Cardiac fibroblast (primary cell): ENCODE data around the gene SEC14L6.

Experiments
- DNase-seq, 2 donors: peaks; one replicate each; pipeline versions ENCODE4 v3.0.0 to v3.0.0-alpha.2; 2010; ENCODE audit warnings: low read depth in 2 of 2
- H3K4me3 ChIP-seq, 2 donors: replicated peaks in 1 of 2; 1 replicate in 1 of 2; 2 replicates in 1 of 2; pipeline ENCODE4 v1.5.1; 2011; ENCODE audit warnings: low read depth in 2 of 2, low read length in 2 of 2, mild to moderate bottlenecking in 2 of 2, moderate library complexity in 1 of 2
- TF ChIP-seq, protein P1 (sequence below): IDR thresholded peaks from one replicate; pipeline ENCODE4 v1.5.1; 2011; ENCODE audit warnings: low read depth, mild to moderate bottlenecking, low read length, inconsistent platforms

The SEC14L6 gene

GRCh38 chr22:30519842-30520425 lies 26.6 kb downstream of the SEC14L6 start:
- H3K4me3 ChIP-seq, result no peak overlapping the region
- DNase-seq, result no peak
- TF ChIP-seq, protein P1, sequence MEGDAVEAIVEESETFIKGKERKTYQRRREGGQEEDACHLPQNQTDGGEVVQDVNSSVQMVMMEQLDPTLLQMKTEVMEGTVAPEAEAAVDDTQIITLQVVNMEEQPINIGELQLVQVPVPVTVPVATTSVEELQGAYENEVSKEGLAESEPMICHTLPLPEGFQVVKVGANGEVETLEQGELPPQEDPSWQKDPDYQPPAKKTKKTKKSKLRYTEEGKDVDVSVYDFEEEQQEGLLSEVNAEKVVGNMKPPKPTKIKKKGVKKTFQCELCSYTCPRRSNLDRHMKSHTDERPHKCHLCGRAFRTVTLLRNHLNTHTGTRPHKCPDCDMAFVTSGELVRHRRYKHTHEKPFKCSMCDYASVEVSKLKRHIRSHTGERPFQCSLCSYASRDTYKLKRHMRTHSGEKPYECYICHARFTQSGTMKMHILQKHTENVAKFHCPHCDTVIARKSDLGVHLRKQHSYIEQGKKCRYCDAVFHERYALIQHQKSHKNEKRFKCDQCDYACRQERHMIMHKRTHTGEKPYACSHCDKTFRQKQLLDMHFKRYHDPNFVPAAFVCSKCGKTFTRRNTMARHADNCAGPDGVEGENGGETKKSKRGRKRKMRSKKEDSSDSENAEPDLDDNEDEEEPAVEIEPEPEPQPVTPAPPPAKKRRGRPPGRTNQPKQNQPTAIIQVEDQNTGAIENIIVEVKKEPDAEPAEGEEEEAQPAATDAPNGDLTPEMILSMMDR, result no peak

GRCh38 chr22:30516731-30517130 lies 29.8 kb downstream of the SEC14L6 start:
- DNase-seq, result no peak
- TF ChIP-seq, protein P1, result no peak
- H3K4me3 ChIP-seq, result no peak overlapping the region

- H3K4me3 ChIP-seq, result no peak overlapping the region
- no peak for DNase-seq
- TF ChIP-seq, protein P1, result no peak
Measured at GRCh38 chr22:30516273-30516672, 30.3 kb downstream of the SEC14L6 start.

GRCh38 chr22:30514252-30514651 lies 32.3 kb downstream of the SEC14L6 start:
- TF ChIP-seq, protein P1, result no peak
- H3K4me3 ChIP-seq, result no peak overlapping the region
- no peak for DNase-seq

- TF ChIP-seq, protein P1, result no peak
- no peak for DNase-seq
- no peak overlapping the region for H3K4me3 ChIP-seq
Measured at GRCh38 chr22:30513462-30513861, 33.1 kb downstream of the SEC14L6 start.

DNA sequence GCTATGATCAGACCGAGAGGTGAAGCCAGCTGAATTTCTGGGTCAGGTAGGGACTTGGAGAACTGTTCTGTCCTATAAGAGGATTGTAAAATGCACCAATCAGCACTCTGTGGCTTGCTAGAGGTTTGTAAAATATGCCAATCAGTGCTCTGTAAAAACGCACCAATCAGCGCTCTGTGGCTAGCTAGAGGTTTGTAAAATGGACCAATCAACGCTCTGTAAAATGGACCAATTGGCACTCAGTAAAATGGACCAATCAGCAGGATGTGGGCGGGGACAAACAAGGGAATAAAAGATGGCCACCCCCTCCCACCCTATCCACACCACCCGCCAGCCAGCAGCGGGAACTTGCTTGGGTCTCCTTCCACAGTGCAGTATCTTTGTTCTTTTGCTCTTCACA lies 34.6 kb downstream of the SEC14L6 start:
- TF ChIP-seq, protein P1, result no peak
- no peak overlapping the region for H3K4me3 ChIP-seq
- no peak for DNase-seq

DNA sequence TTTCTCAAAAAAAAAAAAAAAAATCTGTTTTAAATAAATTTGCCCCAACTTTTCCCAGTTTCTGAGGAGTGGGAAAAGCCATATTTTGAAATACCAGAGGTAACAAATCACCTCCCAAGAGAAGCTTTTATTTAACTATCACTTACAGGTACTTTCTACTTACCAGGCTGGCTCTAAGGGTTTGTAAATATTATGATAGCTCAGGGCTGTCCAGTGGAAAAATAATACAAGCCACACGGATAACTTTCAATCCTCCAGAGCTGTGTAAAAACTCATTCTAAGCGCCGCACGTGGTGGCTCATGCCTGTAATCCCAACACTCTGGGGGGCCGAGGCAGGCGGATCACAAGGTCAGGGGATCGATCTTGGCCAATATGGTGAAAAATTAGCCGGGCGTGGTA lies 35.4 kb downstream of the SEC14L6 start:
- no peak for DNase-seq
- TF ChIP-seq, protein P1, result no peak

More for the DNA sequence above, 35.4 kb downstream of the SEC14L6 start:
- no peak overlapping the region for H3K4me3 ChIP-seq
